ENCODE measurements around the gene PPFIA2. TPM values are rescaled to one million over a fixed set of nuclear protein-coding genes. Genes with fewer than 3 reads are reported as not detected.

PPFIA2 gene
- total RNA-seq, 1 experiment from 2014 or later = 1.1 TPM

DNA sequence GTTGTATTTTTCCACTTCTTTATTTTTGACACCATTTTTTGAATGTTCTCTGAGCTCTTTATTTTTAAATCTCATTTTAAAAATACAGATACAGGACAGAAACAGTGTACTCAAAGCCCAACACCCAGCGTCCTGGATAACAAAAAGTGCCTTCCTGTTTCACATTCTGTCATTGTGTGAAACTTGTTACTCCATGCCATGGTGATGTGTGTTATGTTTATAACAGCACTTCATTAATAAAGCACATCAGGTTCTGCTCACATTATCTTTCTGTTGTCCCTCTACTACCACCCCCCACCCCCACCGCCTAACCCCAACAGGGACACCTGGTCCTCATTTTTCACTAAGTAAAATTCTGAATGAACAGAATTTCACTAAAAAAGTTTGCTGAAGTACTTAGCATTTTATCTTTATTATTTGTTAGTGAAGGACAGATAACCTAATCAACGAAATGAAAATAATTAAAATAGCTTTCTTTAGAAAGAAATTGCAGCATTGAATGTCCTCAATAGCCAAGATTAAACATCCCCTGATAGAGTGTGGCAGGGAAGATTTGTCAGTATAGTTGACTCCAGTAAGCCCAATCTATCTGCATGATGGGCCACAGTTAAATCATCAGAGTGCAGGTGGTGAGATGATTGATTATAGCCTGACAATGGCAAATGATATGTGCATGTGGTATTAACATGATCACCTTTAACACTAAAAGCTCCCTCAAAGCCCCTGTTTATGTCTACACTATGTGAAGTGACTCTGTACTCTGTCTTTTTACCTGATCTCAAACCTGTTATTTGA, 527.4 kb downstream of the PPFIA2 start (continued):
- TF ChIP-seq, protein P1, sequence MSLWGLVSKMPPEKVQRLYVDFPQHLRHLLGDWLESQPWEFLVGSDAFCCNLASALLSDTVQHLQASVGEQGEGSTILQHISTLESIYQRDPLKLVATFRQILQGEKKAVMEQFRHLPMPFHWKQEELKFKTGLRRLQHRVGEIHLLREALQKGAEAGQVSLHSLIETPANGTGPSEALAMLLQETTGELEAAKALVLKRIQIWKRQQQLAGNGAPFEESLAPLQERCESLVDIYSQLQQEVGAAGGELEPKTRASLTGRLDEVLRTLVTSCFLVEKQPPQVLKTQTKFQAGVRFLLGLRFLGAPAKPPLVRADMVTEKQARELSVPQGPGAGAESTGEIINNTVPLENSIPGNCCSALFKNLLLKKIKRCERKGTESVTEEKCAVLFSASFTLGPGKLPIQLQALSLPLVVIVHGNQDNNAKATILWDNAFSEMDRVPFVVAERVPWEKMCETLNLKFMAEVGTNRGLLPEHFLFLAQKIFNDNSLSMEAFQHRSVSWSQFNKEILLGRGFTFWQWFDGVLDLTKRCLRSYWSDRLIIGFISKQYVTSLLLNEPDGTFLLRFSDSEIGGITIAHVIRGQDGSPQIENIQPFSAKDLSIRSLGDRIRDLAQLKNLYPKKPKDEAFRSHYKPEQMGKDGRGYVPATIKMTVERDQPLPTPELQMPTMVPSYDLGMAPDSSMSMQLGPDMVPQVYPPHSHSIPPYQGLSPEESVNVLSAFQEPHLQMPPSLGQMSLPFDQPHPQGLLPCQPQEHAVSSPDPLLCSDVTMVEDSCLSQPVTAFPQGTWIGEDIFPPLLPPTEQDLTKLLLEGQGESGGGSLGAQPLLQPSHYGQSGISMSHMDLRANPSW (CRISPR knock-in tag; conservative IDR thresholded peaks at IDR 0.05; ENCODE audit: low read depth) = no peak
- TF ChIP-seq ZNF416 (CRISPR knock-in tag; IDR thresholded peaks at IDR 0.05) = no peak

- Mint-ChIP-seq H3K27me3 (ENCODE audit: low read depth) (no peaks in the 10 kb centered on the region), H3K4me1 (peaks cover 19% of the 10 kb centered on the region), H3K4me3 (no peak overlapping the region), H3K27ac (no peak overlapping the region), H3K9me3 (no peaks in the 10 kb centered on the region), H3K36me3 (no peaks in the 10 kb centered on the region)
- POLR2A ChIA-PET = no interaction called here
- DNase-seq (ENCODE audit: low spot score) (no peak), ATAC-seq (peak; percentile 47)
- TF ChIP-seq, protein P2, sequence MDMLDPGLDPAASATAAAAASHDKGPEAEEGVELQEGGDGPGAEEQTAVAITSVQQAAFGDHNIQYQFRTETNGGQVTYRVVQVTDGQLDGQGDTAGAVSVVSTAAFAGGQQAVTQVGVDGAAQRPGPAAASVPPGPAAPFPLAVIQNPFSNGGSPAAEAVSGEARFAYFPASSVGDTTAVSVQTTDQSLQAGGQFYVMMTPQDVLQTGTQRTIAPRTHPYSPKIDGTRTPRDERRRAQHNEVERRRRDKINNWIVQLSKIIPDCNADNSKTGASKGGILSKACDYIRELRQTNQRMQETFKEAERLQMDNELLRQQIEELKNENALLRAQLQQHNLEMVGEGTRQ (CRISPR knock-in tag; IDR thresholded peaks at IDR 0.05) = peak; percentile 30; the same call in 1 of the 2 replicates
- TF ChIP-seq AR (CRISPR knock-in tag; IDR thresholded peaks at IDR 0.05) (no peak), MYBL2 (CRISPR knock-in tag; IDR thresholded peaks at IDR 0.05) (no peak)
- CTCF ChIA-PET = no interaction called here
Observed at GRCh38 chr12:81229759-81230158, 529.4 kb downstream of the PPFIA2 start.

DNA sequence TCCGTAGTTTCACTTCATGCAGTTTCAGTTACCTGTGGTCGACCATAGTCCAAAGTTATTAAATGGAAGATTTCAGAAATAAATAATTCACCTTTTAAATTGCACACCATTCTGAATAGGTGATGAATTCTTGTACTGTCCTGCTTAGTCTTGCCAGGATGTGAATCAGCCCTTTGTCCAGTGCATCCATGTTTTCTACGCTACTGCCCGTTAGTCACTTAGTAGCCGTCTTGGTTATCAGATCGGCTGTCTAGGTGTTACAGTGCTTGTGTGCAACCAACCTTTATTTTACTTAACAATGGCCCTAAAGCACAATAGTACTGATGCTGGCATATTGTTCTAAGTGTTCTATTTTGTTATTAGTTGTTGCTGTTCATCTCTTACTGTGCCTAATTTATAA, 534.5 kb downstream of the PPFIA2 start:
- DNase-seq (ENCODE audit: low spot score) (no peak), ATAC-seq (no peak)
- Mint-ChIP-seq H3K9me3 (no peaks in the 10 kb centered on the region), H3K4me1 (peaks cover 11% of the 10 kb centered on the region), H3K36me3 (no peaks in the 10 kb centered on the region), H3K27ac (no peak overlapping the region), H3K4me3 (no peak overlapping the region), H3K27me3 (ENCODE audit: low read depth) (no peaks in the 10 kb centered on the region)
- POLR2A ChIA-PET = no interaction called here
- CTCF ChIA-PET = no interaction called here
- TF ChIP-seq ATF1 (CRISPR knock-in tag; IDR thresholded peaks at IDR 0.05) (no peak), EMX1 (CRISPR knock-in tag; IDR thresholded peaks at IDR 0.05) (no peak), NR3C1 (CRISPR knock-in tag; conservative IDR thresholded peaks at IDR 0.05; ENCODE audit: low read depth) (no peak), ZNF138 (CRISPR knock-in tag; conservative IDR thresholded peaks at IDR 0.05) (no peak), ATF2 (CRISPR knock-in tag; IDR thresholded peaks at IDR 0.05; ENCODE audit: borderline replicate concordance, low read depth) (no peak), AFF4 (CRISPR knock-in tag; IDR thresholded peaks at IDR 0.05; ENCODE audit: borderline replicate concordance) (no peak), NFATC4 (CRISPR knock-in tag; IDR thresholded peaks at IDR 0.05) (no peak)
- TF ChIP-seq, protein P3, sequence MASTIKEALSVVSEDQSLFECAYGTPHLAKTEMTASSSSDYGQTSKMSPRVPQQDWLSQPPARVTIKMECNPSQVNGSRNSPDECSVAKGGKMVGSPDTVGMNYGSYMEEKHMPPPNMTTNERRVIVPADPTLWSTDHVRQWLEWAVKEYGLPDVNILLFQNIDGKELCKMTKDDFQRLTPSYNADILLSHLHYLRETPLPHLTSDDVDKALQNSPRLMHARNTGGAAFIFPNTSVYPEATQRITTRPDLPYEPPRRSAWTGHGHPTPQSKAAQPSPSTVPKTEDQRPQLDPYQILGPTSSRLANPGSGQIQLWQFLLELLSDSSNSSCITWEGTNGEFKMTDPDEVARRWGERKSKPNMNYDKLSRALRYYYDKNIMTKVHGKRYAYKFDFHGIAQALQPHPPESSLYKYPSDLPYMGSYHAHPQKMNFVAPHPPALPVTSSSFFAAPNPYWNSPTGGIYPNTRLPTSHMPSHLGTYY (CRISPR knock-in tag; IDR thresholded peaks at IDR 0.05) = no peak
- TF ChIP-seq, protein P4, sequence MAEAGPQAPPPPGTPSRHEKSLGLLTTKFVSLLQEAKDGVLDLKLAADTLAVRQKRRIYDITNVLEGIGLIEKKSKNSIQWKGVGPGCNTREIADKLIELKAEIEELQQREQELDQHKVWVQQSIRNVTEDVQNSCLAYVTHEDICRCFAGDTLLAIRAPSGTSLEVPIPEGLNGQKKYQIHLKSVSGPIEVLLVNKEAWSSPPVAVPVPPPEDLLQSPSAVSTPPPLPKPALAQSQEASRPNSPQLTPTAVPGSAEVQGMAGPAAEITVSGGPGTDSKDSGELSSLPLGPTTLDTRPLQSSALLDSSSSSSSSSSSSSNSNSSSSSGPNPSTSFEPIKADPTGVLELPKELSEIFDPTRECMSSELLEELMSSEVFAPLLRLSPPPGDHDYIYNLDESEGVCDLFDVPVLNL (CRISPR knock-in tag; IDR thresholded peaks at IDR 0.05; ENCODE audit: borderline replicate concordance, low read depth) = no peak
- TF ChIP-seq, protein P5, sequence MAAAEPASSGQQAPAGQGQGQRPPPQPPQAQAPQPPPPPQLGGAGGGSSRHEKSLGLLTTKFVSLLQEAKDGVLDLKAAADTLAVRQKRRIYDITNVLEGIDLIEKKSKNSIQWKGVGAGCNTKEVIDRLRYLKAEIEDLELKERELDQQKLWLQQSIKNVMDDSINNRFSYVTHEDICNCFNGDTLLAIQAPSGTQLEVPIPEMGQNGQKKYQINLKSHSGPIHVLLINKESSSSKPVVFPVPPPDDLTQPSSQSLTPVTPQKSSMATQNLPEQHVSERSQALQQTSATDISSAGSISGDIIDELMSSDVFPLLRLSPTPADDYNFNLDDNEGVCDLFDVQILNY (CRISPR knock-in tag; IDR thresholded peaks at IDR 0.05) = no peak

Measured in WTC11 (cell line).